Smooth muscle cell (in vitro differentiated cells): ENCODE results near the gene SLC25A30. TPM values are rescaled to one million over a fixed set of nuclear protein-coding genes. Genes with fewer than 3 reads are reported as not detected.
A peak's percentile ranks its signal among the peaks of the same experiment; 100 is the strongest.
"Not testable (repeated sequence)": the region's sequence is repeated elsewhere in the genome, so short reads cannot be mapped to it uniquely, and the experiment has no call there.

Experiments
- DNase-seq: peaks from one replicate; lab custom pipeline; 2025; ENCODE audit not compliant: unreplicated experiment; lab: John Stamatoyannopoulos, UW
- H2AFZ ChIP-seq: fragments of 200-600 bp; sonication (generic); 2 replicates; pipeline ENCODE4 v1.6.0; 2016; ENCODE audit warnings: antibody characterized with exemption, low read depth, mild to moderate bottlenecking
- H3F3A ChIP-seq: fragments of 200-600 bp; sonication (generic); 2 replicates; pipeline ENCODE4 v1.6.0; 2017; ENCODE audit warnings: antibody characterized with exemption, low read depth
- H3K27ac ChIP-seq: fragments of 200-600 bp; sonication (generic); 2 replicates; pipeline ENCODE4 v1.5.1; 2016; ENCODE audit warnings: low read depth, mild to moderate bottlenecking
- H3K27me3 ChIP-seq: fragments of 200-600 bp; sonication (generic); 2 replicates; pipeline ENCODE4 v1.6.1; 2016; ENCODE audit warnings: low read depth, mild to moderate bottlenecking
- H3K36me3 ChIP-seq: fragments of 200-600 bp; sonication (generic); 2 replicates; pipeline ENCODE4 v1.5.1; 2016; ENCODE audit warnings: low read depth
- H3K4me1 ChIP-seq: fragments of 200-600 bp; sonication (generic); 2 replicates; pipeline ENCODE4 v1.5.1; 2016; ENCODE audit warnings: low read depth
- H3K4me2 ChIP-seq: fragments of 200-600 bp; sonication (generic); 2 replicates; pipeline ENCODE4 v1.6.0; 2016; ENCODE audit warnings: mild to moderate bottlenecking
- H3K4me3 ChIP-seq: fragments of 200-600 bp; sonication (generic); 2 replicates; pipeline ENCODE4 v1.5.1; 2016; ENCODE audit warnings: mild to moderate bottlenecking
- H3K79me2 ChIP-seq: fragments of 200-600 bp; sonication (generic); 2 replicates; pipeline ENCODE4 v1.6.0; 2016; ENCODE audit warnings: low read depth, mild to moderate bottlenecking
- H3K9ac ChIP-seq: fragments of 200-600 bp; sonication (generic); 2 replicates; pipeline ENCODE4 v1.6.0; 2016; ENCODE audit warnings: low read depth
- H3K9me3 ChIP-seq: fragments of 200-600 bp; sonication (generic); replicated peaks from 2 replicates; pipeline ENCODE4 v1.5.1; 2016; ENCODE audit warnings: low read depth
- H4K20me1 ChIP-seq: fragments of 200-600 bp; sonication (generic); 2 replicates; pipeline ENCODE4 v1.6.0; 2016; ENCODE audit warnings: low read depth
- CTCF ChIP-seq: fragments of 200-600 bp; sonication (generic); IDR thresholded peaks from 2 replicates; pipeline ENCODE4 v1.5.1; 2017; ENCODE audit warnings: borderline replicate concordance, mild to moderate bottlenecking, antibody characterized with exemption; ENCODE audit not compliant: insufficient read depth, poor library complexity, severe bottlenecking
- WGBS: methylation state at CpG from one replicate; pipeline ENCODE4 v1.1.7; 2016; ENCODE audit warnings: low lambda C conversion rate; 5-methylcytosine and 5-hydroxymethylcytosine counted together
- polyA plus RNA-seq: library from polyadenylated mRNA; unstranded; fragments of >200 nt; fragmentation: Nextera tagmentation; extraction: Ambion mirVana; gene quantifications from 2 replicates; pipeline ENCODE4 v1.2.1, GENCODE V29; 2016
- total RNA-seq: library from RNA; depleted of rRNA; stranded (reverse); fragments of >200 nt; gene quantifications from 2 replicates; pipeline ENCODE4 v1.2.3, GENCODE V29; 2014

The SLC25A30 gene
- total and polyA plus RNA-seq, 2 experiments from 2014 or later = 1.3 to 6.8 TPM

GRCh38 chr13:45350152-45350551 is 68.0 kb downstream of the SLC25A30 start:
- Histone ChIP-seq H3K9me3 (no peaks in the 10 kb centered on the region), H3K4me3 (no peak overlapping the region), H3K79me2 (peaks cover 11% of the 10 kb centered on the region), H3K9ac (no peak overlapping the region), H3F3A (no peaks in the 10 kb centered on the region), H3K4me1 (no peaks in the 10 kb centered on the region), H3K27ac (peak overlapping the region; percentile 73), H3K27me3 (no peaks in the 10 kb centered on the region), H3K36me3 (no peaks in the 10 kb centered on the region), H3K4me2 (no peak overlapping the region), H4K20me1 (no peaks in the 10 kb centered on the region), H2AFZ (no peak overlapping the region)
- WGBS = 99% methylated on average over 8 of the region's 8 CpGs
- no peak for DNase-seq
- no peak for TF ChIP-seq CTCF

- peak overlapping the region; percentile 73 for H3K27ac ChIP-seq
- no peaks in the 10 kb centered on the region for H3K36me3 ChIP-seq
- peaks cover 12% of the 10 kb centered on the region for H3K79me2 ChIP-seq
- H3K9ac ChIP-seq = no peak overlapping the region
- no peak for DNase-seq
- no peak overlapping the region for H3K4me3 ChIP-seq
- H3K4me2 ChIP-seq = peak overlapping the region; percentile 29
- no peaks in the 10 kb centered on the region for H3F3A ChIP-seq
- no peaks in the 10 kb centered on the region for H3K27me3 ChIP-seq
- WGBS = 30% methylated on average over 2 of the region's 2 CpGs
- H4K20me1 ChIP-seq = no peaks in the 10 kb centered on the region
- H3K4me1 ChIP-seq = no peaks in the 10 kb centered on the region
- H3K9me3 ChIP-seq = no peaks in the 10 kb centered on the region
- no peak for TF ChIP-seq CTCF
- no peak overlapping the region for H2AFZ ChIP-seq
These were observed 68.7 kb downstream of the SLC25A30 start for GRCh38 chr13:45349438-45349837.

GRCh38 chr13:45344064-45344463 is 74.1 kb downstream of the SLC25A30 start:
- H3K9me3 ChIP-seq, DNase-seq, H3K9ac ChIP-seq, H3K4me3 ChIP-seq, H3K27ac ChIP-seq, H3K27me3 ChIP-seq, H3K4me2 ChIP-seq, H2AFZ ChIP-seq: not testable (repeated sequence)
- peaks cover 17% of the 10 kb centered on the region for H3K4me1 ChIP-seq
- peaks cover 18% of the 10 kb centered on the region for H4K20me1 ChIP-seq
- peaks cover 51% of the 10 kb centered on the region for H3K79me2 ChIP-seq
- peaks cover 11% of the 10 kb centered on the region for H3K36me3 ChIP-seq
- WGBS = 98% methylated on average over 8 of the region's 8 CpGs
- peaks cover 10% of the 10 kb centered on the region for H3F3A ChIP-seq

Other genes with a start within 250 kb of the SLC25A30 start
- gene KCTD4, start 217.3 kb downstream of the SLC25A30 start, total RNA-seq = not detected in 2 replicates
- 0.46 TPM in 1 of 2 replicates, not detected in the other for gene KCTD4, start 217.3 kb downstream of the SLC25A30 start, polyA plus RNA-seq
- 3,918 and 4,267 TPM in 2 replicates for gene TPT1, start 77.2 kb downstream of the SLC25A30 start, total RNA-seq
- 1,031 and 1,102 TPM in 2 replicates for gene TPT1, start 77.2 kb downstream of the SLC25A30 start, polyA plus RNA-seq
- gene COG3, start 46.6 kb upstream of the SLC25A30 start, total RNA-seq = 38.2 and 46.8 TPM in 2 replicates
- gene COG3, start 46.6 kb upstream of the SLC25A30 start, polyA plus RNA-seq = 23.0 and 25.4 TPM in 2 replicates
- gene ERICH6B, start 197.4 kb upstream of the SLC25A30 start, total RNA-seq = not detected in 2 replicates
- gene ERICH6B, start 197.4 kb upstream of the SLC25A30 start, polyA plus RNA-seq = 0.33 and 1.1 TPM in 2 replicates